ENCODE results near the gene SLC35A4.
A peak's percentile ranks its signal among the peaks of the same experiment; 100 is the strongest.

SLC35A4 gene

DNA sequence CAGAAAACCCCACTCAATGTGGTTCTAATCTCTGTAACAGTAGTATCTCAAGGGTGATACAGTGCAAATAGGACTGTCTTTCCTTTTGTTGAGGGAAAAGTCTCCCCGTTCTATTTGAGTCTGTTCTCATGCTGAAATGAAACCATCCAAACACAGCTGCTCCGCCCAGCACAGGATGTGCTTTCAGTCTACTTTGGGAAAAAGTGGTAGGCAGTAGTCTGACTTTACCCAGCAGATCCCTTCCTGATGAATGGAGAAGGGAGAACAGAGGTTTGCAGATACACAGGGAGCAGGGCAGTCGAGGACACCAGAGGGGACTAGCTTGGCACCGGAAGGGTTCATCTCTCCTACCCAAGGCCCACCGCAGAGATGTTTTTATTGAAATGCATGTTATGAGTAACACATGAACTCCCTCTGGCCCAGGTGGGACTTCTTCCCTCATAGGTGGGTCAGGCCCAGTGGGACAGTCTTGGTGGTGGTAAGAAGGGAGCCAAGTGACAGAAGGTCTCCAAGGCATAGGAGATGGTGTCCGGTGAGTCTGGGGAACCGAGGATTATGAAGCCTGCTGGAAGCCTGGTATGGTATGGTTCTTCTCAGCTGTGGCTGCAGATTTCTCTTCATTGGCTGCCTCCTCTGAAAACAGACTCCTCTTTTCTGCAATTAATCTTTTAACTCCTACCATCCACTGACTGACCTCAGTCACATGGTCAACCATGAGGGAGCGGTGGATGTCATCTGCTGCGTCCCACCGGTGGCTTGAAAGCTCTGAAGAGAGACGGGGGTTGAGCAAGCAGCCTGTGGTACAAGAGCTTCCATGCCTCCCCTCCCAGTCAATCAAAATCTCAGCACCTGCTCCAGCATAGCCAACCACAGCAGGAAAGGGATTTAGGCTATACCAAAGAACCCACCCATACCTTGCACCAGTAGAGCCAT lies 14.2 kb upstream of the SLC35A4 start:
- H3K4me3 ChIP-seq (ENCODE audit: low read depth, low read length) = no peak overlapping the region
- TF ChIP-seq, protein P1, sequence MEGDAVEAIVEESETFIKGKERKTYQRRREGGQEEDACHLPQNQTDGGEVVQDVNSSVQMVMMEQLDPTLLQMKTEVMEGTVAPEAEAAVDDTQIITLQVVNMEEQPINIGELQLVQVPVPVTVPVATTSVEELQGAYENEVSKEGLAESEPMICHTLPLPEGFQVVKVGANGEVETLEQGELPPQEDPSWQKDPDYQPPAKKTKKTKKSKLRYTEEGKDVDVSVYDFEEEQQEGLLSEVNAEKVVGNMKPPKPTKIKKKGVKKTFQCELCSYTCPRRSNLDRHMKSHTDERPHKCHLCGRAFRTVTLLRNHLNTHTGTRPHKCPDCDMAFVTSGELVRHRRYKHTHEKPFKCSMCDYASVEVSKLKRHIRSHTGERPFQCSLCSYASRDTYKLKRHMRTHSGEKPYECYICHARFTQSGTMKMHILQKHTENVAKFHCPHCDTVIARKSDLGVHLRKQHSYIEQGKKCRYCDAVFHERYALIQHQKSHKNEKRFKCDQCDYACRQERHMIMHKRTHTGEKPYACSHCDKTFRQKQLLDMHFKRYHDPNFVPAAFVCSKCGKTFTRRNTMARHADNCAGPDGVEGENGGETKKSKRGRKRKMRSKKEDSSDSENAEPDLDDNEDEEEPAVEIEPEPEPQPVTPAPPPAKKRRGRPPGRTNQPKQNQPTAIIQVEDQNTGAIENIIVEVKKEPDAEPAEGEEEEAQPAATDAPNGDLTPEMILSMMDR (IDR thresholded peaks at IDR 0.05; ENCODE audit: low read depth, low read length, missing control alignments) = no peak
- DNase-seq (ENCODE audit: low read depth) = no peak
- in situ Hi-C loops (cut with HindIII; ENCODE audit: low sequenced_read_pairs) = no loop called here

DNA sequence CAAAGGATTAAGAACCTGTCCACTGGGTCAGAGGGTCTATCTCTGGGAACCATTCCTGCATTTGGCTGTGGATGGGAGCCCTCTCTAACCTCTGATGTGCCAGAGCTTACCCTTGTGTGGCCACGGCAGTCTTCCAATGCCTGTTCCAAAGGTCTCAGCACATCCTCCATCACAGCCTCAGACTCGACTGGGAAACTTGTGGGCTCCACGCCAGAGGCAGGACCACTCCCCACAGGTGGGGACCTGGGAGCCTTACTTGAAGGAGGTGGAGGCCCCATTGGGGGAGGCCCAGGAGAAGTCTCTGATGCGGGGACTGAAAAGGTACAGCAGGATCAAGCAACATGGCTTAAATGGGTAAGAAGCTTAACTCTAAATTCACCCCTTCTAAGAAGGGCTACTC lies 12.8 kb upstream of the SLC35A4 start:
- in situ Hi-C loops (cut with HindIII; ENCODE audit: low sequenced_read_pairs) = no loop called here
- TF ChIP-seq, protein P1 (IDR thresholded peaks at IDR 0.05; ENCODE audit: low read depth, low read length, missing control alignments) = no peak
- no peak overlapping the region for H3K4me3 ChIP-seq (ENCODE audit: low read depth, low read length)
- DNase-seq (ENCODE audit: low read depth) = no peak

DNA sequence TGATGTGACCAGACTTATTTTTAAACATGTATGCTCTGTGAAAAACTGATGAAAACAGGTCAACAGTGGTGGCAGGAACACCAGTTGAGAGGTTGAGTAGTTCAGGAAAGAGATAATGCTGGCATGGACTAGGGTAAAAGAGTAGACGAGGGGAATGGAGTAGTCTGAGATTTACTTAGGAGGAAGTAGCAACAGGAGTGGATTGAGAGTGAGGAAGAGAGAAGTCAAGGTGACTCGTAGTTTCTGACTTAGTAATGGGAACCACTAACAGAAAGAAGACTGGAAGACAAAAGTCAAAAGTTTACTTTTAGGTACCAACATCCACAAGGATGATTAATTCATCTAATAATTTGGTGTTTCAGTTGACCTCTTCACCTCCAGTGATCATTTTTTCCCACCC lies 11.0 kb upstream of the SLC35A4 start:
- DNase-seq (ENCODE audit: low read depth) = no peak
- in situ Hi-C loops (cut with HindIII; ENCODE audit: low sequenced_read_pairs) = no loop called here
- TF ChIP-seq, protein P1 (IDR thresholded peaks at IDR 0.05; ENCODE audit: low read depth, low read length, missing control alignments) = no peak
- no peak overlapping the region for H3K4me3 ChIP-seq (ENCODE audit: low read depth, low read length)

DNA sequence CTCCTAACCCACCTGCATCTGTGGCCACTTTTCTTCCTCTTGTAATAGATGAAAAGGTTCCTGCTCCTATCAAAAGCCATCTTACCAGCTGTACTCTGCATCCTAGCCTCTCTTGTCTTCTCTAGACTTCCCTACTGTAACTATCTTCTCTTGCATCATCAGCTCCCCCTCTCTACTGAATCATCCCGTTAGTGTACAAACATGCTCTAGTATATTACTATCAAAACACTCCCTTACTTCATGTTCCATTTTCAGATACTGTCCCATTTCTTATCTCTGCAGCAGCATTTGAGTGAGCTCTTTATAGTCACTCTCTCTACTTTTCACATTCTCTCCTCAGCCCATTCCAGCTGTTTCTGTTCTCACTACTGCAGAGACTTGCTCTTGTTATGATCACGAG lies 10.2 kb upstream of the SLC35A4 start:
- TF ChIP-seq, protein P1 (IDR thresholded peaks at IDR 0.05; ENCODE audit: low read depth, low read length, missing control alignments) = no peak
- DNase-seq (ENCODE audit: low read depth) = no peak
- in situ Hi-C loops (cut with HindIII; ENCODE audit: low sequenced_read_pairs) = no loop called here
- H3K4me3 ChIP-seq (ENCODE audit: low read depth, low read length) = no peak overlapping the region

DNA sequence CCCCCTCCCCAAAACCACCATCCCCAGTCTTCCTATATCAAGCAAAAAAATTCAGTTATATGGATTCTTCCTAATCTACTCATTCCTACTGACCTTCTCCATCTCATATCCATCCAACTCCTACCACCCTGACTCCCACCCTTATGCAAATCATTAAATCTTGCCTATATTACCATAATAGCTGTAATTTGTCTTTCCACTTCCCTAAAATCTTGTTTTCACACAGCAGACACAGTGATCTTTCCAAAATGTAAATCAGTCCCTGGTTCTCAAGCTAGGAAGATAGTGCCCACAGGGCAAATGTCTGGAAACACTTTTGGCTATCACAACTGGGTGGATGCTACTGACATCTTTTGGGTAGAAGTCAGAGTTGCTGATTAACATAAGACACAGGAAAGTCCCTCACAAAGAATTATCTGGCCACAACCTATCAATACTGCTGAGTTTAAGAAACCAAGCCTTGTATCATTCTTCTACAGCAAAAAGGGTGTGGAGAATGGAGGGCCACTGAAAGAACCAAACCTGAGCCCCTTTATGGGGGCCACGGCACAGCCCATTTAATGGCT lies 8.8 kb upstream of the SLC35A4 start:
- in situ Hi-C loops (cut with HindIII; ENCODE audit: low sequenced_read_pairs) = no loop called here
- TF ChIP-seq, protein P1 (IDR thresholded peaks at IDR 0.05; ENCODE audit: low read depth, low read length, missing control alignments) = no peak
- DNase-seq (ENCODE audit: low read depth) = no peak
- H3K4me3 ChIP-seq (ENCODE audit: low read depth, low read length) = peak overlapping the region; percentile 88

DNA sequence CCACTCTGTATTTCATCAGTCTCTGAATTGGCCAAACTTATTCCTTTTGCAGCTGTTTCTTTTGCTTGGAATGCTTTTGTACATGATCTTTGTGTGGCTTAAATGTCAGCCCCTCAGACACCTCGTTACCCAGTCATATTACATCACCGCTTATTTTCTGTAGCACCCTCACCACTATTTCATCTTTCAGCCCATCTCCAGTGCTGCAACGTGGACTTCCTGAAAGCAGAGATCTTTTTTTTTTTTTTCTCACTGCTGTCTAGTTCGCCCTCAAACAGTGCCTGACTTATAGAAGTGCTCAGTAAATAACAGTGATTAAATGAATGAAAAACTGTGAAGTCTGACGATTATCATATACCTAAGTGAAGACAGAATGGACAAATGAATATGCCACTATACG lies 8.2 kb upstream of the SLC35A4 start:
- TF ChIP-seq, protein P1 (IDR thresholded peaks at IDR 0.05; ENCODE audit: low read depth, low read length, missing control alignments) = no peak
- in situ Hi-C loops (cut with HindIII; ENCODE audit: low sequenced_read_pairs) = no loop called here
- H3K4me3 ChIP-seq (ENCODE audit: low read depth, low read length) = peak overlapping the region; percentile 88
- no peak for DNase-seq (ENCODE audit: low read depth)
